ENCODE results near the gene PNMA6F.

GRCh38 chrX:153334654-153335295 is 13.2 kb upstream of the PNMA6F start:
- TF ChIP-seq POLR2AphosphoS5 (IDR thresholded peaks at IDR 0.05): no peak
- no peak for TF ChIP-seq CTCF (IDR thresholded peaks at IDR 0.05)
- no peak for TF ChIP-seq POLR2A (IDR thresholded peaks at IDR 0.05)

All from upper lobe of left lung (tissue), 4 donors.